Uterus (tissue), 4 donors: ENCODE results near the gene TRAPPC6A. TPM values are rescaled to one million over a fixed set of nuclear protein-coding genes. Genes with fewer than 3 reads are reported as not detected.

Source experiments
- DNase-seq, 2 donors: peaks; one replicate each; pipeline ENCODE4 v3.0.0-alpha.2; 2019 to 2020
- H3K27ac ChIP-seq, 2 donors: fragments of 200-600 bp; sonication (generic); 1 replicate in 1 of 2; 2 replicates in 1 of 2; pipeline ENCODE4 v1.5.1; 2016 to 2018
- H3K27me3 ChIP-seq, 2 donors: fragments of 200-600 bp; sonication (generic); one replicate each; pipeline ENCODE4 v1.5.1; 2018 to 2019; ENCODE audit warnings: control low read depth in 1 of 2
- H3K36me3 ChIP-seq, 2 donors: fragments of 200-600 bp; sonication (generic); one replicate each; pipeline ENCODE4 v1.5.1; 2019; ENCODE audit warnings: control low read depth in 1 of 2
- H3K4me1 ChIP-seq, 2 donors: fragments of 200-600 bp; sonication (generic); one replicate each; pipeline ENCODE4 v1.5.1; 2018 to 2019; ENCODE audit warnings: control low read depth in 1 of 2
- H3K4me3 ChIP-seq, 2 donors: fragments of 200-600 bp; sonication (generic); 1 replicate in 1 of 2; 2 replicates in 1 of 2; pipeline ENCODE4 v1.5.1; 2018 to 2019; ENCODE audit warnings: mild to moderate bottlenecking in 1 of 2
- H3K9me3 ChIP-seq, 2 donors: fragments of 200-600 bp; sonication (generic); one replicate each; pipeline ENCODE4 v1.5.1; 2019; ENCODE audit warnings: control low read depth in 1 of 2
- CTCF ChIP-seq, 4 experiments: fragments of 200-600 bp in 2 of 4; fragments of 450-650 bp in 2 of 4; sonication (generic) in 2 of 4; IDR thresholded peaks; one replicate each; pipeline ENCODE4 v1.5.1; 2016 to 2019; ENCODE audit warnings: antibody characterized with exemption in 4 of 4, mild to moderate bottlenecking in 2 of 4, moderate library complexity in 1 of 4
- POLR2A ChIP-seq, 2 donors: fragments of 450-650 bp; IDR thresholded peaks; one replicate each; pipeline ENCODE4 v1.6.1; 2016; ENCODE audit warnings: antibody characterized with exemption in 2 of 2, mild to moderate bottlenecking in 1 of 2, moderate library complexity in 1 of 2
- intact Hi-C: fragments of 100-400 bp; cut with DNase I; formaldehyde crosslinking; loops from one replicate; pipeline ENCODE4 v1.15.1; 2023; ENCODE audit warnings: low total_unique reads
- total RNA-seq, 4 donors: library from RNA; depleted of rRNA in 3 of 4; stranded (reverse); fragments of >200 nt in 3 of 4; gene quantifications; one replicate each; pipeline versions ENCODE4 v1.1.0 to v1.2.4, GENCODE V29; 2014 to 2023
- donor health status: DM: yes; HTN: yes; CAD: no.

TRAPPC6A gene
- total RNA-seq, 4 donors from 2014 or later, result 4.1 to 25.9 (median 16.5) TPM

- DNase-seq, result no peak
- no peaks in the 10 kb centered on the region for H3K27me3 ChIP-seq
- H3K36me3 ChIP-seq, result no peaks in the 10 kb centered on the region
- peaks cover 0 to 7% of the 10 kb centered on the region in 2 donors for H3K4me1 ChIP-seq
- intact Hi-C loops, result no loop called here
- no peaks in the 10 kb centered on the region for H3K9me3 ChIP-seq
- H3K27ac ChIP-seq, result no peak overlapping the region
- no peak for TF ChIP-seq CTCF (IDR thresholded peaks at IDR 0.05)
- no peak for TF ChIP-seq POLR2A (IDR thresholded peaks at IDR 0.05)
- H3K4me3 ChIP-seq, result no peak overlapping the region
These were observed 38.5 kb downstream of the TRAPPC6A start for GRCh38 chr19:45139286-45140143.

- Histone ChIP-seq H3K9me3 (no peaks in the 10 kb centered on the region), H3K27ac (no peak overlapping the region), H3K27me3 (no peaks in the 10 kb centered on the region), H3K36me3 (no peaks in the 10 kb centered on the region), H3K4me3 (no peak overlapping the region), H3K4me1 (peaks cover 0 to 7% of the 10 kb centered on the region in 2 donors)
- intact Hi-C loops, result no loop called here
- no peak for TF ChIP-seq POLR2A (IDR thresholded peaks at IDR 0.05)
- TF ChIP-seq CTCF (IDR thresholded peaks at IDR 0.05), result no peak
- DNase-seq, result no peak
These were observed 39.7 kb downstream of the TRAPPC6A start for GRCh38 chr19:45138303-45138751.

- peaks cover 0 to 7% of the 10 kb centered on the region in 2 donors for H3K4me1 ChIP-seq
- no peak overlapping the region for H3K4me3 ChIP-seq
- TF ChIP-seq CTCF (IDR thresholded peaks at IDR 0.05) (no peak), POLR2A (IDR thresholded peaks at IDR 0.05) (no peak)
- no peak for DNase-seq
- H3K9me3 ChIP-seq, result no peaks in the 10 kb centered on the region
- intact Hi-C loops, result no loop called here
- no peak overlapping the region for H3K27ac ChIP-seq
- H3K27me3 ChIP-seq, result no peaks in the 10 kb centered on the region
- H3K36me3 ChIP-seq, result no peaks in the 10 kb centered on the region
These were observed 40.8 kb downstream of the TRAPPC6A start for GRCh38 chr19:45137179-45137761.

- TF ChIP-seq CTCF (IDR thresholded peaks at IDR 0.05) (no peak), POLR2A (IDR thresholded peaks at IDR 0.05) (no peak)
- Histone ChIP-seq H3K4me3 (no peak overlapping the region), H3K36me3 (no peaks in the 10 kb centered on the region), H3K27me3 (no peaks in the 10 kb centered on the region), H3K4me1 (peaks cover 0 to 7% of the 10 kb centered on the region in 2 donors), H3K27ac (no peak overlapping the region), H3K9me3 (no peaks in the 10 kb centered on the region)
- no peak for DNase-seq
- intact Hi-C loops, result no loop called here
These were observed 41.4 kb downstream of the TRAPPC6A start for GRCh38 chr19:45136507-45137178.
